HG02623 (cell line): ENCODE data around the gene SSH2.
"Not testable (repeated sequence)": the region's sequence is repeated elsewhere in the genome, so short reads cannot be mapped to it uniquely, and the experiment has no call there.

Source experiments
- ATAC-seq: cut with Tn5 transposase; IDR thresholded peaks from one replicate; pipeline ENCODE4 v1.9.1; 2021; ENCODE audit warnings: moderate library complexity; ENCODE audit not compliant: unreplicated experiment

SSH2 gene

GRCh38 chr17:29929533-29930408, at the start of gene SSH2:
Gene SSH2, minus strand, starts transcription at chr17:29930228. Its CDS starts 228 bp downstream, at chr17:29930000.
- peak; percentile 50 for ATAC-seq

DNA sequence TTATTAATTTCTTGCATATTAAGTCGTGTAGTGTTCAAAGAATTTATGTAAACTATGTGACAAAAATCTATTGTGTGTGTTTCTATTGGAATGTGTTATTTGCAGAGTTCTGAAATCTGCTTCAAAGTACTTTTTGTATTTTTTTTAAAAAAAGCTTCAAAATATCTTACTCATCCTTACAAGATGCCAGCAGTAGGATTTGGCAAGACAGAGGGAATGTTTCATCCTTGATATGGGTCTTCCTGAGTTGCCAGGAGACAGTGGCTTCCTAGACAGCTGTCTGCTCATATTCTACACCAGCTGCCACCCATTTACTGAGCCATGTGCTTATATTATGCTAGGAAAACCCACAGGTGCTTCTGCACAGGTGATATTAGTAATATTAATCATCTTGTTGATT, 47.8 kb upstream of the SSH2 start:
- no peak for ATAC-seq

DNA sequence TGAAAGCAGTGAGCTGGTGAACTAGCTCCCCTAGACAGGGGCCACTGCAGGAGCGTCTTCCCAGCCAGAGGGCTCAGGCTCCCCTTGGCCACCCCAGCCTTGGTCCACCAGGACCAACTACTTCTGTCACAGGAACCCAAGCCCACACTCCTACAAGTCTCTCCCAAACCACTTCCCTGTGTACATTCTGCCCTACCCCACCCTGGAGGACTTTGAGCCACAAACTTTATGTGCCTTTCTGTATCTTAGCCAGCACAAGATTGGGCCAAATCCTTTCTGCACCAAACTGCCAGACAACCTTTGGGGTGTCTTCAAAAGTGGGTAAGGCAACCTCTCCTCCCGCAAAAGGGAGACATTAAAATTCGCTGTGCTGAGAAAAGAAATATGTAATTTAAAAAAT, 43.0 kb upstream of the SSH2 start:
- ATAC-seq: no peak

- no peak for ATAC-seq
These were observed 42.2 kb upstream of the SSH2 start for GRCh38 chr17:29972277-29972676.

- ATAC-seq: no peak
These were observed 38.2 kb upstream of the SSH2 start for GRCh38 chr17:29968271-29968670.

- no peak for ATAC-seq
These were observed 32.6 kb upstream of the SSH2 start for GRCh38 chr17:29962656-29963055.

DNA sequence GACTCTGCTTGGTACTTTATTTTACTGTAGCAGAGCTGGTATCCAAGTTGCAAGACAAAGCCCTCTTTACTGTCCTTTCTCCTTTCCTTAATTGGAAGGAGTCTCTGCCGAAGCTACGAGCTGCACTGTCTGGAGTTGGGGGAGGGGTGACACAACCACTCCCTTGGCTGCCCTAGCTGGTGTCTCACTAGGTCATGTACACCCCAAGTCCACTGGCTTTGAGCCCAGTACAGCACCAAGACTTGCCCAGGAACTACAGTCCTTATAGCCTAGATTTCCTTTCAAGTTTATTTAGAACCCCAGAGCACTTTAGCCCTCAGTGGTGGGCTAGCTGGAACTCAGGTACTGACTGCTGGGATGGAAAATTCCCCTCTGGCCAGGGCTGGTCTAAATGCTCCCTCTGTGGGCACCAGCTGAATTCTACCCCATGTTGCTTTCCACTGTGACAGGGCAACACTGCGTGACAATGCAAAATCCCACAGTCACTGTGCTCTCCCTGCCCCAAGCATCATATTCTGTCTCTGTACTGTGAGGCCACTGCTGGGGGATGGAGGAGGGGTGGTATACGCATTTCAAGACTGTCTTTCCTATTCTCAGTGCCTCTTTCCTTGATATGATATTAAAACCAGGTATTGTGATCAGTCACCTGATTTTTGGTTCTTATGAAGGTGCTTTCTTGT, 29.8 kb upstream of the SSH2 start:
- no peak for ATAC-seq

- ATAC-seq: no peak
These were observed 29.1 kb upstream of the SSH2 start for GRCh38 chr17:29958947-29959657.

DNA sequence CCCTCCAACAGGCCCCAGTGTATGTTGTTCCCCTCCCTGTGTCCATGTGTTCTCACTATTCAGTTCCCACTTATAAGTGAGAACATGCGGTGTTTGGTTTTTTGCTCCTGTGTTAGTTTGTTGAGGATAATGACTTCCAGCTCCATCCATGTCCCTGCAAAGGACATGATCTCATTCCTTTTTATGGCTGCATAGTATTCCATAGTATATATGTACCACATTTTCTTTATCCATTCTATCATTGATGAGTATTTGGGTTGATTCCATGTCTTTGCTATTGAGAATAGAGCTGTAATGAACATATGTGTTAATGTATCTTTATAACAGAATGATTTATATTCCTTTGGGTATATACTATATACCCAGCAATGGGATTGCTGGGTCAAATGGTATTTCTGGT, 27.5 kb upstream of the SSH2 start:
- not testable (repeated sequence) for ATAC-seq

DNA sequence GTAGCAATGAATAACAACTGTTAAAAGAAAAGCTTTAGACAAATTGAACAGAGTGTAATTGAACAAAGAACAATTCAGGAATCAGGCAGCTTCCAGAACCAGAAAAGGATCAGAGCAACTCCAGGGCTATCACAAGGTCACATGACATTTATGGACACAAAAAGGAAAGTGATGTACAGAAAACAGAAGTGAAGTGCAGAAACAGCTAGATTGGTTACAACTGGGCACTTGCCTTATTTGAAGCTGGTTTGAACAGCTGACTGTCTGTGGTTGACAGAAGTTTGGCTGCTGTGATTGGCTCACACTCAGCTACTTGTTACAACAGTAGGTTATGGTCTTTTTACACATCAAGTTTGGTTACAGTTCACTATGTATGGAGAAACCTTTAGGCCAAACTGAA, 26.2 kb upstream of the SSH2 start:
- ATAC-seq: no peak

DNA sequence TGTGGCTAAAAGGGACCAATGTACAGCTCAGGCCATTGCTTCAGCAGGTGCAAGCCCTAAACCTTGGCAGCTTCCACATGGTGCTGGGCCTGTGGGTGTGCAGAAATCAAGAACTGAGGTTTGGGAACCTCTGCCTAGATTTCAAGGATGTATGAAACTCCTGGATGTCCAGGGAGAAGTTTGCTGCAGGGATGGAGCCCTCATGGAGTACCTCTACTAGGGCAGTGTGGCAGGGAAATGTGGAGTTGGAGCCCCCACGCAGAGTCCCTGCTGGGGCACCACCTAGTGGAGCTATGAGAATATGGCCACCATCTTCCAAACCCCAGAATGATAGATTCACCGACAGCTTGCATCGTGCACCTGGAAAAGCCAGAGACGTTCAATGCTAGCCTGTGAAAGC, 24.4 kb upstream of the SSH2 start:
- ATAC-seq: no peak

DNA sequence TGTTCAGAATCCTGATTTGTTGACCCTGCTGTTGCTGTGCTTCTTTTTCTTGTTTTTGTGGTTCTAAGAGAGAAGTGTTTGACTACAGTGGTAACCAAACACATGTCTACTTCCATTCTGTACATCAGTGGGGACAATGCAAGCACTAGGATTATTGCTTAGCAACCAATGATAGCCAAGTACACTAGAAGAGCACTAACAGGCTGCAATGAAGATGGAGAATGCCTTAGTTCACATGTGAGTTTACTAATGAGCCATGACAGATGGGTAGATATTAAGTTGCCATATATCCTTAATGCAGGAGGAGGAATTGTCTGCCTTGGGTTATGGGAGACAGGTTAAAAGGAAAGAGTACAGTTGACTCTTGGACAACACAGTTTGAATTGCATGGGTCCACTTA, 19.7 kb upstream of the SSH2 start:
- no peak for ATAC-seq

- no peak for ATAC-seq
These were observed 18.6 kb upstream of the SSH2 start for GRCh38 chr17:29948448-29949215.

- no peak for ATAC-seq
These were observed 15.3 kb upstream of the SSH2 start for GRCh38 chr17:29945281-29945680.

GRCh38 chr17:29941334-29941733, 11.3 kb upstream of the SSH2 start, which contains the start of gene EFCAB5:
Gene EFCAB5, plus strand, starts transcription at chr17:29941634. Its CDS starts 163 bp downstream, at chr17:29941797.
- ATAC-seq: no peak

GRCh38 chr17:29936724-29937123, 6.7 kb upstream of the SSH2 start:
- no peak for ATAC-seq

DNA sequence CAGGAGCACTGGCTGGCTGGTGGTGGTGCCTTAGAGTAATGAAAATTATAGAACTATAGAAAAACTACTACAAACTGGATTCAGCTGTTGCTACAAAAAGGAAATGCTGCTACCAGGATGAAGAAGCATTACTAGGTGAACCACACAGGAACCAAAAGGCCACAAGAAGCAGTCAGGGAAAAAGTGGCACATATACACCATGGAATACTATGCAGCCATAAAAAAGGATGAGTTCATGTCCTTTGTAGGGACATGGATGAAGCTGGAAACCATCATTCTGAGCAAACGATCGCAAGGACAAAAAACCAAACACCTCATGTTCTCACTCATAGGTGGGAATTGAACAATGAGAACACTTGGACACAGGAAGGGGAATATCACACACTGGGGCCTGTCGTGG, 5.9 kb upstream of the SSH2 start:
- ATAC-seq: not testable (repeated sequence)

GRCh38 chr17:29933379-29933778, 3.4 kb upstream of the SSH2 start:
- ATAC-seq: no peak

- peak; percentile 54 for ATAC-seq
These were observed 1.4 kb upstream of the SSH2 start for GRCh38 chr17:29931231-29931932.

- no peak for ATAC-seq
These were observed 482 bp upstream of the SSH2 start for GRCh38 chr17:29930409-29931010.
